Measurements from ENCODE around the gene CHRDL2. TPM values are rescaled to one million over a fixed set of nuclear protein-coding genes. Genes with fewer than 3 reads are reported as not detected.

Gene CHRDL2
- total RNA-seq, 2 experiments from 2014 or later = not detected

DNA sequence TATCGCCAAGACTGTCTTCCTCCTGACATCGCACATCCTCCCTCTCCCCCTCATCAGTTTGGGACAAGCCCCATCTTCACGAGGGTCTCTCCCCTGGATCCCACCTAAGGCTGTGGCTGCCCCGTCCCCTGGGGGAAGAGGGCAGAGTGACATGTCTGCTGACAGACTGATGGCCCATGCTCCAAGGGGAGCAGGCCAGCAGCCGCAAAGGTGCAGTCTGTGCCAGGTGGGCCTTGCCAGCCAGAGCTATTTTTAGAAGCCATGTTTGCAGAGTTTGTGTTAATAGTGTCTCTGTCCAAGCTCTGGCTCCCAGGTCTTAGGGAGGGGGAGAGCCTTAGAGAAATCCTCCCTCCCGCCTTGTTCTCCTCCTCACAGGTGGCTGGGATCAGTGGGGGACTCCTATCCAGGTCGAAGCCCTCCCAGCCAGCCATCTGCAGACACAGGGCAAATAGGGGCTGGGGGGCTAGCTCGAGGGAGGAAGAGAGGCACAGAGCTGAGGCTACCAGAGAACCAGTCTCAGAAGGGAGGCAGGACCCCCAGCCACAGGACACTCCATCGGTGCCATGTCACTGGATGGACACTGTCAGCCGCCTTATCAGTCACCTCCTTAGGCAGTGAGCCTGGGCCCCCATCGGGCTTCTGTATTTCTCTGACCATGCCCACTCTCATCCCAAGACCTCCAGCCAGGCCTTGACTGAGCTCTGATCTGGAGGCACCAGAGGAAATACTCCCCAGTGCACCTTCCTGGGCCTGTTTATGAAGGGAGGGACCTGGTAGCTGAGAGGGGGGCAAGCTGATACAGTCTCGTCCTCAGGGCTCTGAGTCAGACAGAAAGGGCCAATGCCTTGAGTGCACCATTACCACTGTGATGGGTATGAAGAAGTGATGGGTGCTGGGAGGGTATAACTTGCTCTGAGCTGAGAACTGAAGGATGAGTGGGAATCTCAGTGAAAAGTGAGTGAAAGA lies 49.3 kb downstream of the CHRDL2 start:
- H4K20me1 ChIP-seq (ENCODE audit: insufficient read depth, low read length) = no peaks in the 10 kb centered on the region
- no peaks in the 10 kb centered on the region for H3K36me3 ChIP-seq (ENCODE audit: insufficient read depth, low read length)
- H3K79me2 ChIP-seq (ENCODE audit: insufficient read depth, low read depth, low read length) = no peaks in the 10 kb centered on the region
- intact Hi-C loops (cut with micrococcal nuclease; ENCODE audit: unreplicated experiment) = no loop called here
- CTCF ChIA-PET (ENCODE audit: unreplicated experiment) = no interaction called here
- DNase-seq (ENCODE audit: low spot score) = no peak
- H3K4me2 ChIP-seq (ENCODE audit: low read length) = no peak overlapping the region
- no TSS peak for BruUV-seq (replicated peaks)
- H3K4me1 ChIP-seq (ENCODE audit: insufficient read depth, low read length, poor library complexity, severe bottlenecking) = no peaks in the 10 kb centered on the region
- no peak for TF ChIP-seq CTCF (conservative IDR thresholded peaks at IDR 0.05; ENCODE audit: low read length)
- no peak for TF ChIP-seq EZH2phosphoT487 (IDR thresholded peaks at IDR 0.05; ENCODE audit: borderline replicate concordance, low read depth, low read length)
- no peak overlapping the region for H2AFZ ChIP-seq (ENCODE audit: low read length)
- H3K27ac ChIP-seq (ENCODE audit: low read depth, low read length, poor library complexity, severe bottlenecking) = no peak overlapping the region
- H3K9me3 ChIP-seq (ENCODE audit: low read length) = no peaks in the 10 kb centered on the region
- H3K4me3 ChIP-seq (ENCODE audit: low read depth, low read length, poor library complexity, severe bottlenecking) = no peak overlapping the region
- POLR2A ChIA-PET = interaction anchor here (0.6 to 0.7 kb wide), 2 partner anchors 511 to 1418 kb away, joined by 4 to 5 read pairs; no protein-coding TSS in a partner anchor
- H3K9me2 ChIP-seq (ENCODE audit: insufficient read depth, low read length) = no peaks in the 10 kb centered on the region

- no peaks in the 10 kb centered on the region for H4K20me1 ChIP-seq (ENCODE audit: insufficient read depth, low read length)
- no peak overlapping the region for H3K27ac ChIP-seq (ENCODE audit: low read depth, low read length, poor library complexity, severe bottlenecking)
- H3K4me1 ChIP-seq (ENCODE audit: insufficient read depth, low read length, poor library complexity, severe bottlenecking) = no peaks in the 10 kb centered on the region
- no peaks in the 10 kb centered on the region for H3K79me2 ChIP-seq (ENCODE audit: insufficient read depth, low read depth, low read length)
- no peaks in the 10 kb centered on the region for H3K36me3 ChIP-seq (ENCODE audit: insufficient read depth, low read length)
- TF ChIP-seq CTCF (conservative IDR thresholded peaks at IDR 0.05; ENCODE audit: low read length) = no peak
- TF ChIP-seq EZH2phosphoT487 (IDR thresholded peaks at IDR 0.05; ENCODE audit: borderline replicate concordance, low read depth, low read length) = no peak
- BruUV-seq (replicated peaks) = no TSS peak
- POLR2A ChIA-PET = interaction anchor here (0.6 to 0.7 kb wide), 2 partner anchors 512 to 1417 kb away, joined by 4 to 5 read pairs; no protein-coding TSS in a partner anchor
- no peak for DNase-seq (ENCODE audit: low spot score)
- H3K9me3 ChIP-seq (ENCODE audit: low read length) = no peaks in the 10 kb centered on the region
- no peak overlapping the region for H2AFZ ChIP-seq (ENCODE audit: low read length)
- no peak overlapping the region for H3K4me2 ChIP-seq (ENCODE audit: low read length)
- CTCF ChIA-PET (ENCODE audit: unreplicated experiment) = no interaction called here
- no peak overlapping the region for H3K4me3 ChIP-seq (ENCODE audit: low read depth, low read length, poor library complexity, severe bottlenecking)
- no peaks in the 10 kb centered on the region for H3K9me2 ChIP-seq (ENCODE audit: insufficient read depth, low read length)
- intact Hi-C loops (cut with micrococcal nuclease; ENCODE audit: unreplicated experiment) = no loop called here
Observed at GRCh38 chr11:74680703-74681531, 50.3 kb downstream of the CHRDL2 start.
